Memory B cell (primary cell): ENCODE data around the gene AFAP1.

Experiments used
- ATAC-seq: fragments of 150-1000 bp; cut with Tn5 transposase; 2 replicates; pipeline ENCODE4 v1.10.0; 2021; ENCODE audit warnings: low read depth, mild to moderate bottlenecking, moderate library complexity
- DNase-seq, 2 donors: peaks; one replicate each; pipeline ENCODE4 v3.0.0; 2022; ENCODE audit warnings: low spot score in 2 of 2
- H3K27ac Mint-ChIP-seq: one replicate; pipeline ENCODE4 v1.8.0; 2022; ENCODE audit warnings: mild to moderate bottlenecking, moderate library complexity, mixed read lengths
- H3K27me3 Mint-ChIP-seq: one replicate; pipeline ENCODE4 v1.8.0; 2022; ENCODE audit warnings: mixed read lengths
- H3K36me3 Mint-ChIP-seq: one replicate; pipeline ENCODE4 v1.8.0; 2022; ENCODE audit warnings: mild to moderate bottlenecking, mixed read lengths
- H3K4me1 Mint-ChIP-seq: one replicate; pipeline ENCODE4 v1.8.0; 2022; ENCODE audit warnings: mixed read lengths
- H3K4me3 Mint-ChIP-seq: one replicate; pipeline ENCODE4 v1.8.0; 2022; ENCODE audit warnings: mild to moderate bottlenecking, moderate library complexity, mixed read lengths
- H3K9me3 Mint-ChIP-seq: one replicate; pipeline ENCODE4 v1.8.0; 2022; ENCODE audit warnings: mixed read lengths

The AFAP1 gene

DNA sequence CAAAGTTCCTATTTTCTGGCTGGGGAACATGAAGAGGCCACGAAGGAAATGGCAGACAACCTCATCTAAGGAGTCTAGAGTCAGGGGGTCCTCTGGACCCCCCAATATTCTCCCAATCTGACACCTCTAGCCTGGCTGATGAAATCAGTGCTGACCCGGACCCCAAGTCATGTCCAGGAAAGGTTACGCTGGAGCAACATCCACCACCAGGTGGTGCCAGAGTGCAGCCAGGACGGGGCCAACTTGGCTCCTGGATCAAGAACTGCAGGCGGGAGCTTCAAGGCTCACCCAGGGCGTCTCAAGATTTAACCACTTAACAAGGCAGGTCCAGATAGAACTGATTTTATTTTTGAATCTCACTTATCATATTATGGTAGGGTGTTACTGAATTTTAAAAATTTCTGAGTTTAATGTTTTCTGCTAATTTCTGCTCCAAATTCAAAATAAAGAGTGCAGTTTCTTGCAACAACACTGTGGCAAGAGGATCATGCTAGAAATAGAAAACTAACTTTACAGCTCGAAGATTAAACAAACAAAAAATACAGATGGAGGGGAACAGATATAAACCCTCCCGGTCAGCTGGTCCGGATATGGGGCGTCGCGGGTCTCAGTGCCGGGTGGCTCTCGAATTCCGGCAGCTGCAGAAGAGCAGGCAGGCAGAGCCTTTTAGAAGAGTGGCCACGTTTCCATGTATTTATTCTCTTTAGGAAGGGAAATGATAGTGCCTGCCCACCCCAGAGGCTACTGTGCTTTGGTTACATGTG is 135.5 kb downstream of the AFAP1 start:
- Mint-ChIP-seq H3K27me3 (peaks cover 16% of the 10 kb centered on the region), H3K36me3 (no peaks in the 10 kb centered on the region), H3K4me3 (no peak overlapping the region), H3K9me3 (no peaks in the 10 kb centered on the region), H3K27ac (no peak overlapping the region), H3K4me1 (no peaks in the 10 kb centered on the region)
- peak; percentile 62 to 68 for DNase-seq
- peak; percentile 61 for ATAC-seq

DNA sequence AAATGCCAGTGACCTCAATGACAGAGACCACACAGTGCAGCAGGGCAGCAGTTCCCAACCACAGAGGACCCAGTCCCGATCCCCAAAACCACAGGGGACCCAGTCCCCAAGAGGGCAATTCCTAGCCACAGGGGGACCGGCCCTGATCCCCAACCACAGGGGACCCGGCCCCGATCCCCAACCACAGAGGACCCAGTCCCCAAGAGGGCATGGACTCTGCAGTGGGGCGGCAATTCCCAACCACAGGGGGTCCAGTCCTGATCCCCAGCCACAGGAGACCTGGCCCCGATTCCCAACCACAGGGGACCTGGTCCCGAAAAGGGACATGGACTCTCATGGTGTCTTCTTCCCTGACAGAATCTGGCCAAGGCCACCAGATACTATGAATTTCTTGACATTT is 136.3 kb downstream of the AFAP1 start:
- Mint-ChIP-seq H3K27ac (no peak overlapping the region), H3K4me1 (no peaks in the 10 kb centered on the region), H3K9me3 (peaks cover 1% of the 10 kb centered on the region), H3K4me3 (no peak overlapping the region), H3K27me3 (peaks cover 18% of the 10 kb centered on the region), H3K36me3 (peaks cover 2% of the 10 kb centered on the region)
- DNase-seq = no peak
- no peak for ATAC-seq

GRCh38 chr4:7802093-7802726 is 137.5 kb downstream of the AFAP1 start:
- Mint-ChIP-seq H3K27ac (no peak overlapping the region), H3K4me3 (no peak overlapping the region), H3K4me1 (no peaks in the 10 kb centered on the region), H3K9me3 (peaks cover 3% of the 10 kb centered on the region), H3K27me3 (peaks cover 14% of the 10 kb centered on the region), H3K36me3 (peaks cover 2% of the 10 kb centered on the region)
- ATAC-seq (peak; percentile 87), DNase-seq (peak; percentile 58 to 64)

DNA sequence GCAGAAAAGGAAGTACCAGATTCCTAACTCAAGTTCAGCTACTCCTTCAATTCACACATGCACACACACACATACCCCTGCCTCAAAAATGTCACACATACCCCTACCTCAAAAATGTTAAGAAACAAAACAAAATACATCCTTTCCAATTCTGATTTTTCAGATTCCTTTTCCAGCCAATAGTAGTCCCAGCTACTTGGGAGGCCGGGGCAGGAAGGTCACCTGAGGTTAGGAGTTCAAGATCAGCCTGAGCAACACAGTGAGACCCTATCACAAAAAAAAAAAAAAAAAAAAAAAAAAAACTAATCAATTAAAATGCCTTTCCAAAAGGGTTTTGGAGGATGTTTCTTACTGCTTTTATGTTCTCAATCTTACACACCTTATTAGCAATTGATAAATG is 138.0 kb downstream of the AFAP1 start:
- no peaks in the 10 kb centered on the region for H3K4me1 Mint-ChIP-seq
- no peak for DNase-seq
- peaks cover 14% of the 10 kb centered on the region for H3K27me3 Mint-ChIP-seq
- peaks cover 3% of the 10 kb centered on the region for H3K9me3 Mint-ChIP-seq
- no peak for ATAC-seq
- no peak overlapping the region for H3K4me3 Mint-ChIP-seq
- peaks cover 2% of the 10 kb centered on the region for H3K36me3 Mint-ChIP-seq
- no peak overlapping the region for H3K27ac Mint-ChIP-seq

DNA sequence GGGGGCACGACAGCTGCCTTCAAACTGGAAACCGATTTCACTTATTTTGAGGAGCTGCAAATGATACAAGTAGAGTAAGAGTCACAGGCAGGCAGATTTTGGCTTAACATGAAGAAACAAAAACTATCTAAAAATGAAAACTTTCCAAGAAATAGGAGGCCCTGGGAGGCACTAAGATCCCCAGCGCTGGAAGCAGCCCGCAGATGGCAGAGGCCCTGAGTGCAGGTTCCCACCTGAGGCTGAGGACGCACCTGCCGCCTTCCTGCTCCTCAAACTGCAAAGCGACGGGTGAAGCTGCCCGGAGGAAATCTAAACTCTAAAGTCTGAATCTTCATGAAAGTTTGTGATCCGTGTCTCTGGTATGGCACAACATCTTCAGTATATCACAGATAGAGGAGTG is 138.7 kb downstream of the AFAP1 start:
- DNase-seq (no peak), ATAC-seq (no peak)
- peaks cover 14% of the 10 kb centered on the region for H3K27me3 Mint-ChIP-seq
- H3K4me3 Mint-ChIP-seq = no peak overlapping the region
- H3K9me3 Mint-ChIP-seq = peaks cover 3% of the 10 kb centered on the region
- peaks cover 2% of the 10 kb centered on the region for H3K36me3 Mint-ChIP-seq
- H3K4me1 Mint-ChIP-seq = no peaks in the 10 kb centered on the region
- no peak overlapping the region for H3K27ac Mint-ChIP-seq

DNA sequence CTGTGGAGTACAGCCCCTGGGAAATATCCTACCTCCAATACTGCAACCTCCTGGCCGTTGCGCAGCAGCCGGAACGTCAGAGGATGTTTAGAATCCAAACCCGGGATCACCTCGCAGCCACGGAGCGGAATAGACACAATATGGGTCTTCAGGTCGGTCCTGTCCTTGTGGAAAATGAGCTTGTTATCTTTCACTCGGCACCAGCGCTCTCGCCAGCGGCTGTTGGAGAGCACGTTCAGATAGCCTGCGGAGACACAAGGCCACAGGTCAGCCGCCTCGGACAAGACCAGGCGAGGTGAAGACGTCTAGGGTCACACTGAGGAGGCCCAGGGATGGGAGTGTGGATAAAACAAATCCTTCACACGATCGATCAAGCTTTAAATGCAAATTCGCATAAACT is 139.3 kb downstream of the AFAP1 start:
- Mint-ChIP-seq H3K27me3 (peaks cover 11% of the 10 kb centered on the region), H3K9me3 (peaks cover 3% of the 10 kb centered on the region), H3K36me3 (peaks cover 2% of the 10 kb centered on the region), H3K4me3 (no peak overlapping the region), H3K4me1 (no peaks in the 10 kb centered on the region), H3K27ac (no peak overlapping the region)
- ATAC-seq (no peak), DNase-seq (no peak)

DNA sequence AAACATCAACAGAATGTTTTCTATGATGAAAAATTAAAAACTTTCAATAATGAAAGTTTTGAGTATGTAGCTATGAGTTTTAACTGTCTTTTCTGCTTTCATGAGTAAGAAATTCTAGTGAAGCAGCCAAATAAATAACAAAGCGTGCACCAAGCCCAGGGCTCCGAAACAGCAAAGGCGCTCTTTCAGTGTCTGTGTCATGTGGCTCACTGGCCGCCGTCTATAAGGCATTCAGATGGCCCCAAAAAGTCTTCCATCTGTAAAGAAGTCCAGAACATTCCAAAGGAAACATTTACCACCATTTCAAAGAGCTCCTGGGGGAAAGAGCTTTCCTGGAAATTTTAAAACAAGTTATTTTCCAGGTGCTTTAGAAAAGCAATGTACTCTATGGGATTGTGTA is 139.9 kb downstream of the AFAP1 start:
- peaks cover 3% of the 10 kb centered on the region for H3K9me3 Mint-ChIP-seq
- no peak overlapping the region for H3K4me3 Mint-ChIP-seq
- no peaks in the 10 kb centered on the region for H3K4me1 Mint-ChIP-seq
- no peak for ATAC-seq
- H3K27me3 Mint-ChIP-seq = peaks cover 11% of the 10 kb centered on the region
- H3K36me3 Mint-ChIP-seq = peaks cover 2% of the 10 kb centered on the region
- no peak for DNase-seq
- H3K27ac Mint-ChIP-seq = no peak overlapping the region

DNA sequence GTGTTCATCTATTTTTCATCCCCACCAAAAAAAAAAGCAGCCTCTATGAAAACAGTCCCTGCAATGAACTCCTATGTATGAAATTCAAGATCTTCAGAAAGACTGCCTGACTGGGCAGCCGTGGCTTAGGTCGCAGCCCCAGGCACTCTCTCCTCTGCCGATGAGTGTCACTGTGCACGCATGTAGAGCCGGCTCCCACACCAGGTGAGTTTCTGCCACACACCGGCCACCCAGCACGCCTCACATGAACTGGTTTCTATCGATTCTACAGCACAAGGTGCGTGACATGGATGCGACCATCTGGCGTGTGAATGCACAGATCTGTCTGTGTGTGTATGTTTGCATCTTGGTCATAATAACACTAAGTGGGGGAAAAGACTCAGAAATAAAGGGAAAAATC is 140.4 kb downstream of the AFAP1 start:
- Mint-ChIP-seq H3K4me3 (no peak overlapping the region), H3K9me3 (peaks cover 3% of the 10 kb centered on the region), H3K4me1 (no peaks in the 10 kb centered on the region), H3K27me3 (peaks cover 11% of the 10 kb centered on the region), H3K27ac (no peak overlapping the region), H3K36me3 (peaks cover 2% of the 10 kb centered on the region)
- ATAC-seq (no peak), DNase-seq (no peak)

DNA sequence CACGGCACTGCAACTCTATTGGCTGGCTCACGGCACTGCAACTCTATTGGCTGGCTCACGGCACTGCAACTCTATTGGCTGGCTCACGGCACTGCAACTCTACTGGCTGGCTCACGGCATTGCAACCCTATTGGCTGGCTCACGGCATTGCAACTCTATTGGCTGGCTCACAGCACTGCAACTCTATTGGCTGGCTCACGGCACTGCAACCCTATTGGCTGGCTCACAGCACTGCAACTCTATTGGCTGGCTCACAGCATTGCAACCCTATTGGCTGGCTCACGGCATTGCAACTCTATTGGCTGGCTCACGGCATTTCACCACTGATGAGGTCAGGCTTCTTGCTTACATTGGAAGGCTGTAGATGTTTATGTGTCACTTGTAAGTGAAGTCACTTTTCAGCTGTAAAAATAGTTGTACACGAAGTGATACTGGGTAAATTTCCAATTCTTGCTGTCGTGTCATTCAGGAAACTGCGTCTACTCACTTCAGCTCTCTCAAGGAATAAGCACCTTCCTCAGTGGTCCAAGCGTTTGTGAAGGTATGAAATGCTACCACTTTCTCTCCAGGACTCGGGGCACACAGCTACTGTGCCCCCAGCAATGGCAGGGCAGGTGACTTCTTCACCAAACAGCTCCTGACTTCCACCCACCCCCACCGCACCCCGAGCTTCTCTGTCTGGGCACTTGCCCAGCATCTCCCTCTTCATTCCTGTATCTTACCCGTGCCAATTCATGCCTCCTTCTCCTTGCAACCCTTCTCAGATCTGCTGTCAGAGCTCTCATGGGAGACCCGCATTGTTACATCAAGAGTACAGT is 141.3 kb downstream of the AFAP1 start:
- peaks cover 2% of the 10 kb centered on the region for H3K36me3 Mint-ChIP-seq
- no peak overlapping the region for H3K4me3 Mint-ChIP-seq
- H3K27ac Mint-ChIP-seq = no peak overlapping the region
- H3K9me3 Mint-ChIP-seq = peaks cover 3% of the 10 kb centered on the region
- no peak for ATAC-seq
- peaks cover 11% of the 10 kb centered on the region for H3K27me3 Mint-ChIP-seq
- no peaks in the 10 kb centered on the region for H3K4me1 Mint-ChIP-seq
- no peak for DNase-seq

- Mint-ChIP-seq H3K9me3 (peaks cover 3% of the 10 kb centered on the region), H3K36me3 (peaks cover 2% of the 10 kb centered on the region), H3K4me1 (peaks cover 4% of the 10 kb centered on the region), H3K27me3 (peaks cover 11% of the 10 kb centered on the region), H3K27ac (no peak overlapping the region), H3K4me3 (no peak overlapping the region)
- DNase-seq = no peak
- ATAC-seq = no peak
These were observed 142.3 kb downstream of the AFAP1 start for GRCh38 chr4:7797330-7797729.

DNA sequence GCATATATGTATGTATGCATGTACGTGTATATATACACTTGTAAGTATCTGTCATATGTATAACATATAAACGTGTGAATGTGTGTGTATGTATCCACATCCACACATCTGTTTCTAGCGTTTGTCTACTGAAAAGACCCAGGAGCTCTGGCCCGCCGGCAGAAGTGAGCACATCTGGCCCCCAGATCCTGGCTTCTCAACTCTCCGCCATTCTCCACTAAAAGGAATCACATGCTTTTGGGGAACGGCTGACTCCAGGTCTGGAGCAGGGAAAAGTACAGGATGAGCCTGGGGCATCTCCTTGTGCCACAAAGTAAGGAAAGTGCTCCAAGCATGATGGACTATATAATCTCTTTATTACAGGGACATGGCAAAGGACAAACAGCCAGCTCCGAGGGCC is 143.7 kb downstream of the AFAP1 start:
- peaks cover 2% of the 10 kb centered on the region for H3K36me3 Mint-ChIP-seq
- H3K27ac Mint-ChIP-seq = no peak overlapping the region
- DNase-seq (no peak), ATAC-seq (no peak)
- peaks cover 3% of the 10 kb centered on the region for H3K9me3 Mint-ChIP-seq
- peaks cover 8% of the 10 kb centered on the region for H3K4me1 Mint-ChIP-seq
- H3K27me3 Mint-ChIP-seq = peaks cover 15% of the 10 kb centered on the region
- no peak overlapping the region for H3K4me3 Mint-ChIP-seq

- ATAC-seq = no peak
- no peak for DNase-seq
- no peak overlapping the region for H3K27ac Mint-ChIP-seq
- H3K27me3 Mint-ChIP-seq = peaks cover 15% of the 10 kb centered on the region
- no peaks in the 10 kb centered on the region for H3K36me3 Mint-ChIP-seq
- H3K9me3 Mint-ChIP-seq = peaks cover 2% of the 10 kb centered on the region
- no peak overlapping the region for H3K4me3 Mint-ChIP-seq
- peaks cover 8% of the 10 kb centered on the region for H3K4me1 Mint-ChIP-seq
These were observed 146.5 kb downstream of the AFAP1 start for GRCh38 chr4:7793186-7793585.

DNA sequence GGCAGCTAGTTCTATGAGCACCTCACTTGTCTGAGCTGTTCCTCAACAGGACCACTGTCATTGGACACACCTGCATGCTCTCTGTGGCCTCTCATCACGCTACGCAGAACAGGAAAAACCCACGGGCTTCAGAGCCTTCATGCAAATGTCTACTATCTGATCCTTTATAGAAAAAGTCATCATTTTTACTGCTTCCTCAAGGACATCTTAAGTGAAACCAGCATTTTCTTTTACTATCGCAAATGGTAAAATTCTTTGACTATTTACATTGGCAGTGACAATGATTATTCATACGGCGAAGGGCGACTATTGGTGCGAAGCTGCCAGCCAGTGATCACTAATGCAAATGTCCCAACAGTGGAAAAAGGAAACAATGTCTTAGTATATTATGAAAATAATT is 147.0 kb downstream of the AFAP1 start:
- H3K4me1 Mint-ChIP-seq = peaks cover 8% of the 10 kb centered on the region
- H3K27ac Mint-ChIP-seq = no peak overlapping the region
- H3K4me3 Mint-ChIP-seq = peak overlapping the region; percentile 58
- peaks cover 15% of the 10 kb centered on the region for H3K27me3 Mint-ChIP-seq
- H3K36me3 Mint-ChIP-seq = no peaks in the 10 kb centered on the region
- H3K9me3 Mint-ChIP-seq = peaks cover under 1% of the 10 kb centered on the region
- peak; percentile 98 for ATAC-seq
- peak in 1 of 2 donors; percentile 19 for DNase-seq

DNA sequence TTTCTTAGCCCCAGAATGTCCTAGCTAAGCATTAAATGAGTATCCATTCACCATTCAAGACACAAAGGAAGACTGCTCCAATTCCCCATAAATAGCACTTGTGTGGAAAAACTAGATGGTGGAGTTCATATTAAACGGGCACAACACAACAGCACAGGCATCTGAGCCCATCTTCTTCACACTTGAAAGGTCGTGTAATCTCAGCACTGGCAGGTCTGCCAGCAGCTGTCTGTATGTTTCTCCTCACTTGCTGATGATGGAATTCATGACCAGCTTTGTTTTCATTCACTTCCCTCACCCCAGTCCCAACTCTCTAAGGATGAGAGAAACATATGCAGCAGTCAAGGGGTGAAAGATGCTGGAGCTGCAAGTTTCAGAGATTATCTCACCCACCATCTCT is 148.7 kb downstream of the AFAP1 start:
- H3K4me1 Mint-ChIP-seq = peaks cover 8% of the 10 kb centered on the region
- no peak for ATAC-seq
- peaks cover 17% of the 10 kb centered on the region for H3K27me3 Mint-ChIP-seq
- no peak for DNase-seq
- H3K4me3 Mint-ChIP-seq = no peak overlapping the region
- no peaks in the 10 kb centered on the region for H3K9me3 Mint-ChIP-seq
- H3K27ac Mint-ChIP-seq = no peak overlapping the region
- H3K36me3 Mint-ChIP-seq = no peaks in the 10 kb centered on the region
